Stimulated activated CD4-positive, alpha-beta T cell treated with anti-CD3 and anti-CD28 coated beads, Interleukin-1b, Interleukin-23, amount 100 ng/mL, for 24 hours (primary cell): Measurements from ENCODE around the gene SCPEP1.
A peak's percentile ranks its signal among the peaks of the same experiment; 100 is the strongest.

ENCODE experiments used
- DNase-seq, 4 experiments: peaks; one replicate each; pipeline ENCODE4 v3.0.0-alpha.2; 2020; ENCODE audit warnings: low read depth in 4 of 4, low spot score in 1 of 4

Gene SCPEP1

DNA sequence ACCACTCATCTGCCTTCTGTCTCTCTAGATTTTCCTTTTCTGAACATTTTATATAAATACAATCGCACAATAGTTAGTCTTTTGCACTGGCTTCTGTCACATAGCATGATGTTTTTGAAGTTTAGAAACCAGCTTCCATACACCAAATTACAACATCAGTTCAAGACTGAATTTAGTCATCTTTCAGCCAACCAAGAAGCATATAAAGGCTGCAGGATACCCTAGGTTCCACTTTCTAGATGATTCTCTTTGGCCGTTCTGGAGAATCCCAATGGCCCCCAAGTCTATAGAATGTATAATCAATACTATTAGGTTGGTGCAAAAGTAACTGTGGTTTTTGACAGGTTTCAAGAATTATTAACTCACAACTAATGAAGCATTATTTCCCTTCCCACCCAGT lies 19.4 kb downstream of the SCPEP1 start:
- no peak for DNase-seq

GRCh38 chr17:57001541-57001940 lies 23.6 kb downstream of the SCPEP1 start:
- DNase-seq, result no peak

- no peak for DNase-seq
These were observed 25.0 kb downstream of the SCPEP1 start for GRCh38 chr17:57002904-57003303.

DNA sequence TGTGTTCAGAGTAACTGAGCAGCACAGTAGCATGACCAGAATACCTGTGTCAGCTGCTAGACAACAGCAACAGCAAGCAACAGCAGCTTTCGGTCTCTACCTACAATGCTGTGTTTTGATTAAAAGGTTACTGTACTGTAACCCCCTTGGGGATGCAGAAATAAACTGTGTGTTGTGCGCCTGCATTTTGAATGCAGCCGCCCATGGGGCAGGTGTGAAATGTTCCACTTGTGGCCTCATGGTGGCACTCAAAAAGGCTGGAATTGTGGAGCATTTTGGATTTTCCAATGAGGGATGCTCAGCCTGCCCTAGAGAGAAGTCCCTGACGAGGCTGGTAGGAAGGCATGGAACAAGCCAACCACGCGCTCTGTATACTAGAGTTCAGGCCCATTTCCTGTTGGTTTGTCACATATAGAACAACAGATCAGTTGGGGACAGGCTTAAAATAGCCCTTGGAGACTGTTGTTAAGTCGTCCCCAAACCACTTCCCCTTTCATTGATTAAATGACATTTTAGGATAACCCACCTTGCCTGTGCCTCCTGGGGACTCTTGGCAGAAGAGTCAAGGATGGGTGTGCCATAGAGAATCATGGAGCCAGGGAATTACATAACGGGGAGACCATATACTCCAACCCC lies 27.1 kb downstream of the SCPEP1 start:
- DNase-seq, result no peak

GRCh38 chr17:57006040-57006439 lies 28.1 kb downstream of the SCPEP1 start:
- no peak for DNase-seq

DNA sequence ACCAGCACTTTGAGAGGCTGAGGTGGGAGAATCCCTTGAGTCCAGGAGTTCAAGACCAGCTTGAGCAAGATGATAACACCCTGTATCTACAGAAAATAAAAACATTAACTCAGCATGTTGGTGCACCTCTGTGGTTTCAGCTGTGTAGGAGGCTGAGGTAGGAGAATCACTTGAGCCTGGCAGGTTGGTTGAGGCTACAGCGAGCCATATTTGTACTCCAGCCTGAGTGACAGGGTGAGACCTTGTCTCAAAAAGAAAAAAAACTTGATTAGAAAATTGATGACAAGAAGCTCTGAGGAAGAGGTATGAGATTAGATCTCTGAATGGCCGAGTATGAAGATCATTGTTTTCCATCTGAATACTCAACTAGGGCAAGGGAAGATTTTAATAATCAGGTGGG lies 31.0 kb downstream of the SCPEP1 start:
- no peak for DNase-seq

DNA sequence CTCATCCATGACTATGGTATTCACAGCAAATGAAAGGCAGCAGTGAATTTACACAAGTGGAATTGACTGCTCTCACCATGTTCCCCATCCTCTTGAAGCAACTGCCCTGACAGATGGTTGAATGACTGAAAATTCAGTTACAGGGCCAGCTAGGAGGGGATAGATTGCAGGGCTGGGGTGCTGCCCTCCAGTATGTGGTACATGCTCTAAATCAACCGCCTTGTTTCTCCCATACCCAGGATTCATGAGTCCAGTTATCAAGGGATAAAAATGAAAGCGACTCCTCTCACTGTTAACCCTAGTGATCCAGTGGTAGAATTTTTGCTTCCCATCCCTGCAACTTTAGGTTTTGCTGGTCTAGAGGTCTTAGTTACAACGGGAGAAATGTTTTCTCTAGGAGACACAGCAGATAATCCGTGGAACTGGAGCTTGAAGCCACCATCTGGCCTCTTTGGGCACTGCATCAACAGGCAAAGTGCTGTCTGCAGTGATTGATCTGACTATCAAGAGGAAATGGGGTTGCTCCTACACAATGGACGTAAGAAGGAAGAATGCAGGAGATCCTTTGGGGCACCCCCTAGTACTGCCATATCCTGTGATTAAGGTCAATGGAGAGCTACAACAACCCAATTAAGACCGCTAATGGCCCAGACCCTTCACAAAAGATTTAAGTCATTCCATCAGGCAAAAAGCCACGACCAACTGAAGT lies 32.0 kb downstream of the SCPEP1 start:
- peak in 2 of 4 experiments; percentile 19 to 32 for DNase-seq

GRCh38 chr17:57010487-57010886 lies 32.6 kb downstream of the SCPEP1 start:
- no peak for DNase-seq

DNA sequence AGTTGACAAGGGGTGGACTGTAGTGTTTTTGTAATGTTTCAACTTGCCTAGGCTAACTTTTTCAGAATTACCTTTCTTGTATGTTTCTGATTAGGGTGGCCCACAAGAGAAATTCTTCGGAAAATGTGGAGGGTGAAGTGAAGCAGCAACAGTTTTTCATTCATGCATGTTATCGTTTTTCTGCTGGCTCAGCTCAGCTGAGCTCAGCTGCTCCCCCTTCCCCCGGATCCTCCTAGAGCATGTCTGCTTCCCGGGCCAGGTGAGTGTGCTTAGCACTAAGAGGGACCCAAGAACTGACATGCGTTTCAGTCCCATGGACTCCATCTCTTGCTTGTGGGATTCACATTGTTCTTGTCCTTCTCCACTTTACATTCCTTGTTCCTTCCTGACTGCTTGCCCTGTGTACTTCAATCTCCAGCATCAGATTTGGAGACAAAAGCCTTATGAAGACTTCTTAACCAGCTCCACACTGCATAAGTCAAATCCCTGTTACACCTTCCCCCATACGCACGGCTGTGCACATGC lies 33.6 kb downstream of the SCPEP1 start:
- no peak for DNase-seq

DNA sequence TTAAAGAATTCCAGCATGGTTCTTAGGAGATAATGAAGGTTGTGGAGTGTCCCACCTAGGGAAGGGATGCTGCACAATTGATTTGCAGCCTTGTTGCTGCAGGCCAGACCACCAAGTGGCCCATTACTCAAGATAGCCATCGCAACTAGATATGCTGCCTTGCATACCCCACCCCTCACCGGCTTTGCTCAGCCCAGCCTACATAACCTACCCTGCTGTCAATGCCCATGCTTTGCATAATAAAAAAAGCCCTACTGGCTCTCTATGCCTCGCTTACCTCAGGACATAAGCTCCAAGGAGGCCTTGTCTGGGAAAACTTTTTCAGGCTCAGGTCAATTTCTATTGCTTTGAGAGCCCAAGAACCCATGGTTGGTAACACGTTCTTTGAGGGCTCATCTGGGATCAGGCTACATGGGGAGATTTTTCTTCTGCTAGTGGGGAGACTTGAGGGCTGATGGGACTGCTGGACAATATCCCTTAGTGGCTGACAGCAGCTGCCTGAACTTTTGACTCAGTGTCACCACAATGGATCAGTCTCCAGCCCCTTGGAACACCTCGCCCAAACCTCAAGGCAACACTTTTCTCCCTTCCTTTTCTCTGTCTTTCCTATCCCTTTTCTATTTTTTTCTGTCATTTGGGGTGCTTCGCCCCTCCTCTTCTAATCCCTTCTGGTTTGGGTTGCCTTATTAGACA lies 38.3 kb downstream of the SCPEP1 start:
- DNase-seq, result no peak

GRCh38 chr17:57016764-57017116 lies 38.8 kb downstream of the SCPEP1 start:
- no peak for DNase-seq

- DNase-seq, result no peak
These were observed 39.7 kb downstream of the SCPEP1 start for GRCh38 chr17:57017625-57018024.

DNA sequence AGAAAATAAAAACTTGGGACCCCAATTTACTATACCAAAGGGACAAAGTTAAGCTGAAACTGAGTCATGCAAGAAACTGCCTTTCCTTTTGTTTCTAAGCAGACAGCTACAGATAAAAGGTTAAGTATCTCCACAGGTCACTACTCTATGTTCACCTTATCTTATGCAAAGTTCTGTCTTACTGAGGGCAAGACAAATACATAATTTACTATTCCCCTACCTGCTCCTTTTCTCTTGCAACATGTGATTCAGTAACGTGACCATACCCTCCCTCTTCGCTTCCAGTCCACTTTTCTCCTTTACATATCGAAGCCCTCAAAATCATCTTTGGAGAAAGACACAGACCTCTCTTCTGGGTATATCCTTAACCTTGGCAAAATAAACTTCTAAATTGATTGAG lies 42.3 kb downstream of the SCPEP1 start:
- no peak for DNase-seq

GRCh38 chr17:57021226-57021940 lies 43.5 kb downstream of the SCPEP1 start:
- DNase-seq, result no peak

GRCh38 chr17:57025876-57026275 lies 47.9 kb downstream of the SCPEP1 start:
- no peak for DNase-seq

DNA sequence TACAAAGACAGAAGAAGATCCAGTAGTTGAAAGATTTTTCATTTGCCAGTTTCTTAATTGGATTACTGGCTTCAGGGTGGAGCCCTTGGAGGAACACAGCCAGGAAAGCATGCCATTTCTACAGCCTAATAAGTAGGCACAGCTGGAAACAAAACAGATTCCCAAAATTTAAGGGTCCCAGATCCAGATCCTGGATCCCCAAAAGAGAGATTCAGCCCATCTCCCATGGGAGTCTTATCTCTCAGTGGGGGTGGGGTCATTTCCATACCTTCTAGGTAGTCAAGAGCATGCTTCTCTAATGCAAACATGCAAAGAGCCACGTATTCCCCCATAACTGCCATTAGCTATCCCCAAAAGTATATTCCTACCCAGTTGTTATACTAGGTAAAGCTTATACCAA lies 49.9 kb downstream of the SCPEP1 start:
- DNase-seq, result no peak

- no peak for DNase-seq
These were observed 54.4 kb downstream of the SCPEP1 start for GRCh38 chr17:57032343-57032742.

DNA sequence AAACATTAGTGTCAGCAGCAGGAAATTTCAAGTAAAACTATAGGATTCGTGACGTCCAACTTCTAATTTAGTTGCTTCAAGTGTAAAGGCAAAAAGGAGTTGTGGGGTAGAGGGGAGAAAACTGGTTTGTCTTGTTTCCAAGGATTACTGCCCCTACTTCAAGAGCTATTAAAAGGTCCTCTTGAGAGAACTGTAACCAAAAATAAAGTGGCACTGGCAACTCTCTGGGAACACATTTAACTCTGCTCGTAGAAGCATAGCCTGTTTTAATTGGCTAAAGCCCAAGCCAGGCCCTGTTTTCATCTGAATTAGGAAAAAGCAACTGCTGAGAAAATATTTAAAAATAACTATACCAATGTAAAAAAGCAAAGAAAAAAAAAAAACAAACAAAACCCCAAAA lies 55.4 kb downstream of the SCPEP1 start:
- DNase-seq, result no peak

DNA sequence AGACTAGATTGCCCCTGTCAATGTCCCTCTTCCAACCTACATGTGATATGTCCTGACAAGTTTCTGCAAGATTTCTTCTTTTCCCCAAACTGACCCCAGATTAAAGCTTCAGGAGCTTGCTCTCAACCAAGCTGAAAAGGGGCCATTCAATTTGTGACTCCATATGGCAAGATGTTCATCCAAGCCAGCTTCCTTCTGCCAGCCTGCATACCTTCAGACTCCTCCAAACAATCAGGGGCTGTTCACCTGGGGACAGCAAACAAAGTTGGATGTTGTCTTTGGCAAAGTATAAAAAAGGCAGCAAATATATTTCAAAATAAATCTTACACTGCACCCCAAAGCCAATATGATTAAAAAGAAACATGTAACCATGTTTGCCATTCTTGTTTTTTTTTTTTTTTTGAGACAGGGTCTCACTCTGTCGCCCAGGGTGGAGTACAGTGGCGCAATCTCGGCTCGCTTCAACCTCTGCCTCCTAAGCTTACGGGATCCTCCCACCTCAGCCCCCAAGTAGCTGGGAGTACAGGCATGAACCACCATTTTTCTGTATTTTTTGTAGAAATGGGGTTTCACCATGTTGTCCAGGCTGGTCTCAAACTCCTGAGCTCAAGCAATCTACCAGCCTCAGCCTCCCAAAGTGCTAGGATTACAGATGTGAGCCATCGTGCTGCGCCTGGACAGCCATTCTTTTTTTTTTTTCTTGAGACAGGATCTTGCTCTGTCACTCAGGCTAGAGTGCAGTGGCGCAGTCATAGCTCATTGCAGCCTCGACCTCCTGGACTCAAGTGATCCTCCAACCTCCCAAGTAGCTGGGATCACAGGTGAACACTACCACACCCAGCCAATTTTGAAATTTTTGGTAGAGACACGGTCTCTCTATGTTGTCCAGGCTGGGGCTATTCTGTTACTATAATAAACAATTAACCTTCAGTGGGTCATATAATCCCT lies 57.1 kb downstream of the SCPEP1 start:
- no peak for DNase-seq

- DNase-seq, result no peak
These were observed 58.1 kb downstream of the SCPEP1 start for GRCh38 chr17:57035971-57036481.
